Activated T-helper 1 cell treated with anti-CD3 and anti-CD28 coated beads, Interleukin-12 subunit alpha, Interleukin-12 subunit beta, Interleukin-2, Interleukin-4 antibody, amounts not matched to agents 30 ng/mL and 10 ng/mL and 1 ng/mL, durations not matched to agents 14 hours and 24 hours and 36 hours (primary cell): Measurements from ENCODE around the gene ITGA5. TPM values are rescaled to one million over a fixed set of nuclear protein-coding genes. Genes with fewer than 3 reads are reported as not detected.

ENCODE experiments used
- DNase-seq: peaks from one replicate; pipeline ENCODE4 v3.0.0; 2021; ENCODE audit warnings: low spot score
- H3K27ac Mint-ChIP-seq: one replicate; pipeline ENCODE4 v1.8.0; 2021; ENCODE audit warnings: mild to moderate bottlenecking, mixed read lengths
- H3K27me3 Mint-ChIP-seq: one replicate; pipeline ENCODE4 v1.8.0; 2022; ENCODE audit warnings: mild to moderate bottlenecking, moderate library complexity, mixed read lengths; ENCODE audit not compliant: insufficient read depth
- H3K36me3 Mint-ChIP-seq: one replicate; pipeline ENCODE4 v1.8.0; 2021; ENCODE audit warnings: low read depth, mixed read lengths
- H3K4me1 Mint-ChIP-seq: one replicate; pipeline ENCODE4 v1.8.0; 2021; ENCODE audit warnings: low read depth, mixed read lengths
- H3K4me3 Mint-ChIP-seq: one replicate; pipeline ENCODE4 v1.8.0; 2021; ENCODE audit warnings: mild to moderate bottlenecking, moderate library complexity, mixed read lengths
- H3K9me3 Mint-ChIP-seq: one replicate; pipeline ENCODE4 v1.8.0; 2021; ENCODE audit warnings: mixed read lengths
- intact Hi-C: fragments of 100-400 bp; cut with micrococcal nuclease; formaldehyde crosslinking; loops from one replicate; pipeline ENCODE4 v1.15.1; 2024
- total RNA-seq: library from RNA; stranded (reverse); gene quantifications from 2 replicates; pipeline ENCODE4 v1.2.3, GENCODE V29; 2022

Gene ITGA5
- total RNA-seq, 1 donor from 2014 or later = 31.2 TPM

DNA sequence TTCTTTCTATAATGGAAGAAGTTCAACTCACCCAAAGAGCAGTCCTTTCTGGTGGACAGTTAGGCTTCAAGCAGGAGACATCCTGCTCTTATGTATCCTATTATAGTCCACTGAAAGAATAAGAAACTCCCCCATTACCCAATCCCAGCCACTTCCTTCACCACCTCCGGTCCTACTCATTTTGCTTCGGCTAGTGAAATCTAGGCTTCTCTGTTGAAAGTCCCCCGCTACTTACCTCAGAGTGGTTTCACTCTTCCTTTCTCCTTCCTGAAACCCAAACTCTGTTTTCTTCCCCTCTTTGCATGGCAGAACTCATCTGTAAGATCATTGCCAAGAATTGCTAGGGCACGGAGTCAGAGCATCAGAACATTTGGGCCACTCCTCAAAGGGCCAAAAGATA, 54.7 kb downstream of the ITGA5 start, which contains the start of gene GPR84:
Gene GPR84 (minus strand): TSS at position 74 of the 400 bp plus-strand sequence. CDS start 635 bp downstream, outside the sequence.
- Mint-ChIP-seq H3K36me3 (no peaks in the 10 kb centered on the region), H3K27ac (peak within 1 kb of the TSS; percentile 30), H3K27me3 (peaks cover 14% of the 10 kb centered on the region), H3K4me1 (peaks cover 51% of the 10 kb centered on the region), H3K9me3 (no peaks in the 10 kb centered on the region), H3K4me3 (peak within 1 kb of the TSS; percentile 39)
- peak; percentile 46 for DNase-seq
- intact Hi-C loops = loop anchor here (1.0 kb wide), 2 partner anchors 85 to 144 kb away; no protein-coding TSS in a partner anchor

DNA sequence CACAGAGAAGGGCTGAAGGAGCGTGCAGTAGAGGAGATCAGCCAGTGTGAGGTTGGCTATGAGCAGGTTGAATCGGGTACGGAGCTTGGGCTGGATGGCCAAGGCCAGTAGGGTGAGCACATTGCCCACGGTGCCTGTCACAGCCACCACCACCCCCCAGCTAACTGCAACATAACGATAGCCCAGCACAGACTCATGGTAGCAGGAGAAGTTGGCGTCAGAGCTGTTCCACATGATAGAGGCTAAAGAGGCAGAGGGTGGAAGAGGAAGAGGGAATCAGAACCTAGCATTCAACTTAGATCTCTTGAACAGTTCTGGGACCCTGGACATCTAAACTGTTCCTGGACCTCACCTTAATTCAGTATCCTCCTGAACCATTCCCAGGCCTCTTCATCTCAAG, 55.4 kb downstream of the ITGA5 start:
- DNase-seq = no peak
- intact Hi-C loops = loop anchor here (1.0 kb wide), 2 partner anchors 84 to 143 kb away; no protein-coding TSS in a partner anchor
- no peaks in the 10 kb centered on the region for H3K36me3 Mint-ChIP-seq

DNA sequence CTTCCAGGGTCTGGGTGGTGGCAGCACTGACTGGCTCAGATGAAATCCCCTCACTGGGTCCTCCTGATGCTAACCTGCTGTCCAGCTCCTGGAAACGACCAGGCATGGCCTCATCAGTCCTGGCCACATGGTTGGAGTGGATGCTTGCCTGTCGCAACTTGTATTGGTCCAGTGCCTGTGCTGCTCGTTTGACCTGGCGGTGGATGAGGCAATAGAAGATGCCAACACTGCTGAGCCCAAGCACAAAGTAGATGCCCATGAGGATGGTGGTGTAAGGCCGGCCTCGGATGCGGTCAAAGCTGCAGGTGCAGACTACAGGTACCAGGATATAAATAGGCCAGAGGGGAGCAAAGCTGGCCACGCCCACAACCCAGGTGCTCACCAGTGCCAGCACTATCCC, 56.0 kb downstream of the ITGA5 start:
- H3K27ac Mint-ChIP-seq = no peak overlapping the region
- no peaks in the 10 kb centered on the region for H3K9me3 Mint-ChIP-seq
- intact Hi-C loops = no loop called here
- DNase-seq = no peak
- H3K27me3 Mint-ChIP-seq = peaks cover 11% of the 10 kb centered on the region
- no peaks in the 10 kb centered on the region for H3K36me3 Mint-ChIP-seq
- H3K4me3 Mint-ChIP-seq = peak overlapping the region; percentile 13
- H3K4me1 Mint-ChIP-seq = peaks cover 38% of the 10 kb centered on the region

More for the DNA sequence above, 55.4 kb downstream of the ITGA5 start:
- H3K27ac Mint-ChIP-seq = no peak overlapping the region
- no peaks in the 10 kb centered on the region for H3K9me3 Mint-ChIP-seq
- peaks cover 43% of the 10 kb centered on the region for H3K4me1 Mint-ChIP-seq
- H3K27me3 Mint-ChIP-seq = peaks cover 14% of the 10 kb centered on the region
- H3K4me3 Mint-ChIP-seq = peak overlapping the region; percentile 13

DNA sequence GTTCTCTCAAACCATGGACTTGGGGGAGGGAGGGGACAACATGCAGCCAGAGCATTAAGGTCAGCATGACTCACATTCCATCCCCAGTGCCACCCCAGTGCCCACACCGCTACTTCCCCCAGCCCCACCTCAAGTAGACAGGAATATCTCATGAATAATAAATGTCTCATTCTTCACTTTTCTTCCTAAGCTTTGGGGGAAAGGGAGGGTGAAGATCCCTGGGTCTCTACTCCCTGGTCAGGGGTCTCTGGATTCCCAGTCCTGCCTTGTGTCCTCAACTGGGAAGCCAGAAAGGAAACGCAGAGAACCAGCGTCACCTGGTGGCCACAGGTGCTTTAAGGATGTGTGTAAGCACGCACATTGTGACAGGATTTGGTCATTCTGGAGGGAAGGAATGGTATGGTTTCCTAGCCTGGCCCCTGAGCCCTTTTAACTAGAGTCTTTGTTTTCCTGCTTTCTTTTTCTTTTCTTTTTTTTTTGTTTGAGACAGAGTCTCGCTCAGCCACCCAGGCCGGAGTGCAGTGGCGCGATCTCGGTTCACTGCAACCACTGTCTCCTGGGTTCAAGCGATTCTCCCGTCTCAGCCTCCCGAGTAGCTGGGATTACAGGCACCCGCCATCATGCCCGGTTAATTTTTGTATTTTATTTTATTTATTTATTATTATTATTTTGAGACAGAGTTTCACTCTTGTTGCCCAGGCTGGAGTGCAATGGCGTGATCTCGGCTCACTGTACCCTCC, 58.2 kb downstream of the ITGA5 start:
- no peaks in the 10 kb centered on the region for H3K9me3 Mint-ChIP-seq
- intact Hi-C loops = no loop called here
- H3K4me3 Mint-ChIP-seq = no peak overlapping the region
- peak overlapping the region; percentile 72 for H3K27ac Mint-ChIP-seq
- no peaks in the 10 kb centered on the region for H3K36me3 Mint-ChIP-seq
- peaks cover 31% of the 10 kb centered on the region for H3K4me1 Mint-ChIP-seq
- DNase-seq = no peak
- peaks cover 2% of the 10 kb centered on the region for H3K27me3 Mint-ChIP-seq

DNA sequence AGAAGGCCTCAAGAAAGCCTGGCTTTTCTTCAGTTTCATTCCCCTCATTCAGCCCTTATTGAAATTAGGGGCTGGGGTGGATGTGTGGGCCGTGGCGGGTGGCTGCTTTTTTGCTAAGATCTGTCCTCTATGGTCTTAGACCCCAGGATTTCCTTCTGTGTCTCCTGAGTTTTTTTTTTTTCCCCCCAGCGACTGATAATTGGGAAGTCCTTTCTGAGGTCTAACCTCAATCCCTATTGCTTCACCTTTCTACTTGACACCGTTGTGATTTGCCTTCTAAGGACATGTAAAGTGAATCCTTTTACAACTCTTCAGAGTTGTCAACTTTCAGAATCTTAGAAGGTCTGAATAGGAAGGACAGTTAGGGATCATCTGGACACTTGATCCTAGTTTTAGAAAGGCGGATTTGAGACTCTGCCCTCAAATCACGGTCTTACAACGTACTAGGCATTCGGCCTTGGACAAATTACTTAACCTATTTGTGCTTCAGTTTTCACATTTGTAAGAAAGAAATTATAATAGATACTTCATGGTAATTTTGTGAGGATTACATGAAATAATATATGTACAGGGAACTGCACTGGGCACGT, 59.2 kb downstream of the ITGA5 start:
- Mint-ChIP-seq H3K36me3 (no peaks in the 10 kb centered on the region), H3K9me3 (no peaks in the 10 kb centered on the region), H3K4me1 (peaks cover 28% of the 10 kb centered on the region), H3K27ac (no peak overlapping the region), H3K4me3 (no peak overlapping the region), H3K27me3 (peaks cover 2% of the 10 kb centered on the region)
- intact Hi-C loops = loop anchor here (1.0 to 2.0 kb wide), 9 partner anchors 8 to 146 kb away; partner anchors contain the start of genes CBX5, COPZ1 and HNRNPA1
- DNase-seq = no peak

DNA sequence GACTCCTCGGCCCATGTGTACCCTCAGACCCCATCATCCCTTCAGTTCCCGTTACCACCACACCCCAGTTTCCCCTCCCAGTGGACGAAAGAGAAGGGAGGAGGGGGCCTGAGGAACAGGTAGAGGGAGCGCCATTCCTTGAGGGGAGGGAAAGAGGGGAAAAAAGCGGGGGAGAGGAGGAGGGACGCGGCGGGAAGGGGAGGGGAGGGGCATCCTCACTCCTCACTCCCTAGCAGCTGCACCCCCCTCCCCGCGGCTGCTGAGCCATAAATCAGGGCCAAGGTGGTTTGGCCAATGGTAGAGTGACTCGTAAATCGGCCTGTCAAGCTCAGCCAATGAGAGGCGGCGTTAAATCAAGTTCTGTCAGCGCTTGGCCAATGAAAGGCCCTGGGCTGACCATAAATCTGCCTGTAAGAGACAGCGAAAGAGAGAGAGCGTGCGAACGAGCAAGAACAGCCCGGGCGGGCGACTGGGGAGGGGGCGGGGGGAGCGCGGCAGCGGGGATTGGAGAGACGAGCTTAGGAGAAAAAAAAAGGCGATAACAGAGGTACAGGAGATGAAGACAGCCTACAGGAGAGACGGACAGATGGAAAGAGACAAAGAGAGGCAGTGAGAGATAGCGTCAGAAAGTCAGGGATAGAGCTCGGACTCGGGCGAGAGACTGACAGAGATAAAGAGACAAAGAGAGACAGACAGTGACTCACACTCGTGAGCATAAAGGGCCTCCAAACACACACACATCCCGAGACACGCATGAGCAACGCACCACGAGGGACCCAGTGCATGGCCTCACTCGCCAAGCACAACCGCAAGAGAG, 59.9 kb downstream of the ITGA5 start:
- Mint-ChIP-seq H3K36me3 (no peaks in the 10 kb centered on the region), H3K4me1 (peaks cover 21% of the 10 kb centered on the region), H3K9me3 (no peaks in the 10 kb centered on the region), H3K27me3 (peaks cover 2% of the 10 kb centered on the region), H3K27ac (no peak overlapping the region), H3K4me3 (no peak overlapping the region)
- DNase-seq = peak; percentile 93
- intact Hi-C loops = loop anchor here (1.0 to 2.0 kb wide), 10 partner anchors 9 to 145 kb away; partner anchors contain the start of genes CBX5, COPZ1 and HNRNPA1

DNA sequence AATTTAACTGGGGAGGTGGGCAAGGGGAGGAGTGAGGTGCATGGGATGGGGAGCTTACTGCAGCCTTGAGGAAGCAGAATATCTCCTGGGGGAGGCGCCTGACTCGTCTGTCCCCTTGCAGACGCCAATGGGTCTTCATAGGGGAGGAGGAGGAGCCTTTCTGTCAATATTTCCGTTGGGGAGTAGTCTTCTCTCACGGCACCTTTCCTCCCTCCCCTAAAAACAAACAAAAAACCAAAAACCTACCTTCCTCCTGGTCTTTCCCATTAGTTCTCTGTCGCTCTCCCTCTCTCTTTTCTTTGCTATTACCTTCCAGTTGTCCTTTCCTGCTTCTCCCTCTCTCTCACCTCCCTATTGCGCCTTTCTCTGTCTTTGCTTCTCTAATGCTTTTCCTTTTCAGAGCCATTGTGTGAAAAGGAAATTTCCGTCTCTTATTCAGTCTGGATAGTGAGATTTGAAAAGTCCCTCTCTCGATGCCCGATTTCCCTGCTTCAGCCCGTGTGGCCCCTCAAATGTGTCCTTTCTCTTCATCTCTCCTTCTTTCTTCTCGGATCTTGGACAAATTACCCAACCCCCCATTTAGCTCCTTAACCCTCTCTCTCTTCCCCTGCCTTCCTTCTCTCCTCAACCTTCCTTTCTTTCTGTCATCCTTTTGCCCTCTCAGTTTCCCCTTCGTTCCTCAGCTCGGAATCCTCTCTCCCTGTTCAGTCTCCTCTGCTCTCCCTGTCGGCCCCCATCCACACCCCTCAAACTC, 60.7 kb downstream of the ITGA5 start:
- peaks cover 13% of the 10 kb centered on the region for H3K4me1 Mint-ChIP-seq
- no peak overlapping the region for H3K4me3 Mint-ChIP-seq
- DNase-seq = peak; percentile 36
- intact Hi-C loops = loop anchor here (1.0 to 2.0 kb wide), 2 partner anchors 22 to 54 kb away; no protein-coding TSS in a partner anchor
- no peaks in the 10 kb centered on the region for H3K9me3 Mint-ChIP-seq
- H3K27me3 Mint-ChIP-seq = peaks cover 2% of the 10 kb centered on the region
- H3K36me3 Mint-ChIP-seq = no peaks in the 10 kb centered on the region
- no peak overlapping the region for H3K27ac Mint-ChIP-seq

DNA sequence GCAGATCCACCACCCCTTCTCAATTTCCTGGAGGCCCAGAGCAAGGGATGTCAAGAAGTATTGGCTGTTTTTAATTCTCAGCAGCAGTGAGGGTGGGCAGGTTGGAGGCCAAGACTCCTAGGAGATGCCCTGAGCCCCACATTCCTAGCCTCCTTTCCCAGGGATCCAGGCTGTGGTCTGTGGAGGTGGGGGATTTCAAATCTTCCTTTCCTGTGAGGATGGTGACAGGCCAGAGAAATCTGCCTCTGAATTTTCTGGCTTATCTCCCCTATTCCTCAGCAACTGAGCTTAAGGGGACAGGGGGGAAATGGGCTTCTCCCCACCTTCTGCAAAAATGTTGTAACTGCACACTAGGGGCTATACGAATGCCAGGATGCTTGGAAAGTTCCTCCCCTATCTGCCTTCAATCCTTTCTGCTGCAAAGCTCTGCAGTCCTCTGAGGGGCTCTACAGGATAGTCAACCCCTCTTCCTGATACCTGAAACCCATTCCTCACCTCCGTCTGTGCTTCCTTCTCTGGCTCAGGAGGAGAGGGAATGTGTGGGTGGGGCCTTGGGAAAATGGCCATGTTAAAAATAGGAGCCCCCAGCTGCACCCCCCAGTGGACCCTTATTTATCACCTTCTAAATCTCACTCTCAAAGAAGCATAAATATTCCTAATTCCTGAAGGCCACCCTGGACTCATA, 61.4 kb downstream of the ITGA5 start:
- peaks cover 9% of the 10 kb centered on the region for H3K4me1 Mint-ChIP-seq
- peaks cover 2% of the 10 kb centered on the region for H3K27me3 Mint-ChIP-seq
- no peak overlapping the region for H3K27ac Mint-ChIP-seq
- no peaks in the 10 kb centered on the region for H3K36me3 Mint-ChIP-seq
- no peak for DNase-seq
- intact Hi-C loops = loop anchor here (1.0 to 2.0 kb wide), 2 partner anchors 21 to 55 kb away; no protein-coding TSS in a partner anchor
- no peaks in the 10 kb centered on the region for H3K9me3 Mint-ChIP-seq
- H3K4me3 Mint-ChIP-seq = no peak overlapping the region

DNA sequence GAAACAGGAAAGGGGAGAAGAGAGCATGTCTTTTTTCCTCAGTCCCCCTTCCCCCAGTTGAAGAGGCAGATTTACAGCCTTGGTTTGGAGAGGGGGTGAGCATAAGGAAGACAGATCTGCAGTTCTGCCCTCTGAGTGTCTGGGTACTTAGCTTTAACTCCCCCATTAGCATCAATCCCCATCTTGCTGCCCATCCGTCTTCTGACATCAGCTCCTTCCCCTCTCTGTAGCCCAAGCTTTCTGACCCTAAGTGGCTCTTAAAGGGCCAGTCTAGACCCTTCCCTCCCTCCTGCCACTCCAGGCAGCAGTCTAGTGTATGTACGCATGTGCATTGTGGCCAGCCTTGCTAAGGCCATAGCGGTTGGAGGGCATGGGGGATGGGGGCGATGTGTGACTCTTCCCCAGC, 62.1 kb downstream of the ITGA5 start:
- Mint-ChIP-seq H3K4me3 (no peak overlapping the region), H3K27me3 (peaks cover 2% of the 10 kb centered on the region), H3K36me3 (peaks cover 3% of the 10 kb centered on the region), H3K4me1 (peaks cover 16% of the 10 kb centered on the region), H3K27ac (no peak overlapping the region), H3K9me3 (no peaks in the 10 kb centered on the region)
- intact Hi-C loops = no loop called here
- DNase-seq = no peak

DNA sequence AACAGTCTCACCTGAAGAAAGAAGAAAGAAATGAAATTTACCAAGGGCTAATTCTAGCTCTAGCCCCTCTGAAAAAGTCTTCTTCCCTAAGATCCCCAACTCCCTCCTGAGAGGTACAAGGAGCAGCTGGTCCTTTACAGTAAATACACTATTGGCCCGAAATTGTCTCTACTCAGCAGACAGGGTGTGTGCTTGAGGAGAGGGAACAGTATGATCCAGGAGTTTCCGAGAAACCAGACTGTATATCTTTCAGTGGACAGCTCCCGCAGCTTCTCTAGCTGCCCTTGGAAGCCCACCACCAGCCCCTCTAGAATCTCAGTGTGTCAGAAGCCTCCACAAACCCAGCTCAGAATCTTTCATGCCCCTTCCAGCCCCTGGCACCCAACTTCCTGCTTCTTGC, 62.8 kb downstream of the ITGA5 start:
- Mint-ChIP-seq H3K27me3 (no peaks in the 10 kb centered on the region), H3K4me1 (peaks cover 23% of the 10 kb centered on the region), H3K9me3 (no peaks in the 10 kb centered on the region), H3K4me3 (no peak overlapping the region), H3K27ac (no peak overlapping the region), H3K36me3 (peaks cover 6% of the 10 kb centered on the region)
- DNase-seq = no peak
- intact Hi-C loops = no loop called here

DNA sequence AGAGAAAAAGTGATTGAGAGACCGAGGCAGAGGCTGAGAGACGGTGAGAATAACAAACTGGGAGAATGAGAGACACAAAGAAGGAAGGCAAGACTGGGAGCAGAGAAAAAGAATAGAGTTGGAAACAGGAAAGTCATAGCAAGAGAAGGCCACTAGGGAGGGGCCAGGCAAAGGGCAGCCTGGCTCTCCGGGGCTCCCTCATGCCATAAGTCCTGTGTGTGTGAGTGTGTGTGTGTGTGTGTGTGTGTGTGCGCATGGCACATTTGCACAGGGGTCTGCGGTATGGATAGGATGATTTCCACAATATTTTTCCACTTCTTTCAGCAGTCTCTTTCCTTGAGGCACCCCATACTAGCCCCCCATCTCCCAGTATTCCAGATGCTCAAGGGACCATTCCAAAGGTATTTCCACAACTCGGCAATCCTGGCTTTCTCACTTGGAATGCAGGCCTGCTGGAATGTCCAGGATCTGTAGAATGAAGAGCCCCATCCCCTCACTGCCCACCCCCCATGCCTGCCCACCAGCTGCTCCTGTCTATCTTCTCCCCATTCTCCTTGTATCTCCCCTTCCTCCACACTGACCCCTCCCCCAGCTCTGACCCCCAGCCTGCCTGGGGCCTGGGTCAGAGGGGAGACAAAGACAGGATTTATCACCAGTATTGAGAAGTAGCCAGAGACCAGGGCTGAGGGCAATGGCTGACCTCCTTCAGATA, 63.8 kb downstream of the ITGA5 start:
- Mint-ChIP-seq H3K36me3 (peaks cover 15% of the 10 kb centered on the region), H3K4me3 (no peak overlapping the region), H3K4me1 (peaks cover 19% of the 10 kb centered on the region), H3K9me3 (no peaks in the 10 kb centered on the region), H3K27ac (peak overlapping the region; percentile 36), H3K27me3 (no peaks in the 10 kb centered on the region)
- no peak for DNase-seq
- intact Hi-C loops = no loop called here
